OCI-LY1 (cell line): ENCODE data around the gene RILPL2.
"Not testable (repeated sequence)": the region's sequence is repeated elsewhere in the genome, so short reads cannot be mapped to it uniquely, and the experiment has no call there.

Experiments
- H2AFZ ChIP-seq: fragments of 200-600 bp; sonication (generic), shearing (Covaris generic); 2 replicates; pipeline ENCODE4 v1.6.0; 2014; ENCODE audit warnings: antibody characterized with exemption, mild to moderate bottlenecking, low read length
- H3F3A ChIP-seq: fragments of 200-600 bp; sonication (generic), shearing (Covaris generic); 2 replicates; pipeline ENCODE4 v1.6.0; 2014; ENCODE audit warnings: mild to moderate bottlenecking, antibody characterized with exemption, low read length, moderate library complexity; ENCODE audit not compliant: insufficient read depth
- H3K27ac ChIP-seq: fragments of 200-600 bp; sonication (generic); 2 replicates; pipeline ENCODE4 v1.5.1; 2014; ENCODE audit warnings: low read length, mixed run types, mild to moderate bottlenecking, low read depth; ENCODE audit not compliant: poor library complexity, severe bottlenecking
- H3K27me3 ChIP-seq: fragments of 200-600 bp; sonication (generic); 2 replicates; pipeline ENCODE4 v1.6.0; 2014; ENCODE audit warnings: antibody characterized with exemption, mild to moderate bottlenecking, low read length, moderate library complexity; ENCODE audit not compliant: insufficient read depth
- H3K36me3 ChIP-seq: fragments of 200-600 bp; sonication (generic); 2 replicates; pipeline ENCODE4 v1.6.1; 2014; ENCODE audit warnings: mild to moderate bottlenecking, antibody characterized with exemption, low read length, moderate library complexity, mixed read lengths; ENCODE audit not compliant: insufficient read depth
- H3K4me1 ChIP-seq: fragments of 200-600 bp; sonication (generic); 2 replicates; pipeline ENCODE4 v1.5.1; 2014; ENCODE audit warnings: mild to moderate bottlenecking, low read length, moderate library complexity; ENCODE audit not compliant: insufficient read depth, severe bottlenecking
- H3K4me2 ChIP-seq: fragments of 200-600 bp; sonication (generic), shearing (Covaris generic); 2 replicates; pipeline ENCODE4 v1.6.1; 2014; ENCODE audit warnings: low read length
- H3K4me3 ChIP-seq: fragments of 200-600 bp; sonication (generic); 2 replicates; pipeline ENCODE4 v1.5.1; 2014; ENCODE audit warnings: low read length, low read depth, mild to moderate bottlenecking, mixed read lengths; ENCODE audit not compliant: poor library complexity, severe bottlenecking
- H3K79me2 ChIP-seq: fragments of 200-600 bp; shearing (Covaris generic); 2 replicates; pipeline ENCODE4 v1.6.1; 2016; ENCODE audit warnings: mixed run types, low read length, mixed read lengths; ENCODE audit not compliant: insufficient read depth
- H3K9ac ChIP-seq: fragments of 200-600 bp; sonication (generic), shearing (Covaris generic); 2 replicates; pipeline ENCODE4 v1.6.1; 2014; ENCODE audit warnings: mild to moderate bottlenecking, low read length, mixed read lengths
- H3K9me2 ChIP-seq: fragments of 200-600 bp; sonication (generic), shearing (Covaris generic); 2 replicates; pipeline ENCODE4 v1.6.1; 2014; ENCODE audit warnings: low read depth, mild to moderate bottlenecking, low read length, mixed read lengths
- H3K9me3 ChIP-seq: fragments of 200-600 bp; shearing (Covaris generic); 2 replicates; pipeline ENCODE4 v1.6.1; 2014; ENCODE audit warnings: low read length, mixed read lengths
- H4K20me1 ChIP-seq: fragments of 200-600 bp; sonication (generic), shearing (Covaris generic); 2 replicates; pipeline ENCODE4 v1.6.0; 2016; ENCODE audit warnings: mild to moderate bottlenecking, low read length; ENCODE audit not compliant: insufficient read depth
- EZH2 ChIP-seq: fragments of 200-600 bp; sonication (generic), shearing (Covaris generic); IDR thresholded peaks from 2 replicates; pipeline ENCODE4 v1.8.0; 2017; ENCODE audit warnings: borderline replicate concordance, mixed run types, mild to moderate bottlenecking, antibody characterized with exemption, low read length, moderate library complexity, mixed read lengths
- TF ChIP-seq, protein P1 (sequence below): fragments of 200-600 bp; sonication (generic), shearing (Covaris generic); IDR thresholded peaks from 2 replicates; pipeline ENCODE4 v1.5.1; 2017; ENCODE audit warnings: mild to moderate bottlenecking, antibody characterized with exemption, low read length, moderate library complexity, mixed read lengths

Gene RILPL2

DNA sequence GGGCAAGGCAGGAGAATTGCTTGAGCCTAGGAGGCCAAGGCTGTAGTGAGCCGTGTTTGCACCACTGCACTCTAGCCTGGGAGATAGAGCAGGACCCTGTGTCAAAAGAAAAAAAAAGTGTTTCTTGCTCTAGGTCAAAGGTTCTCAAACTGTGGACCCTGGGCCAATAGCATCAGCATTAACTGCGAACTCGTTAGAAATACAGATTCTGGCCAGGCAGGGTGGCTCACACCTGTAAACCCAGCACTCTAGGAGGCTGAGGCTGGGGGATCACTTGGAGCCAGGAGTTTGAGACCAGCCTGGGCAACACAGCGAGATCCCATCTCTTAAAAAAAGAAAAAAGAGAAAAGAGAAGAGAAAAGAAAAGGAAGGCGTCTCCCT is 858 bp downstream of the RILPL2 start:
- Histone ChIP-seq H2AFZ (no peak overlapping the region), H3K4me2 (peak overlapping the region; percentile 78), H4K20me1 (no peaks in the 10 kb centered on the region), H3F3A (no peaks in the 10 kb centered on the region), H3K4me3 (peak overlapping the region; percentile 79), H3K9me2 (no peaks in the 10 kb centered on the region), H3K4me1 (peaks cover 50% of the 10 kb centered on the region), H3K36me3 (0 out of 2 replicates have a peak, but pooled peaks cover 3% of the 10 kb centered on the region), H3K9me3 (no peaks in the 10 kb centered on the region), H3K27ac (peak overlapping the region; percentile 47), H3K79me2 (0 out of 2 replicates have a peak, but pooled peaks cover 4% of the 10 kb centered on the region), H3K9ac (peak overlapping the region; percentile 72), H3K27me3 (no peaks in the 10 kb centered on the region)
- TF ChIP-seq, protein P1, sequence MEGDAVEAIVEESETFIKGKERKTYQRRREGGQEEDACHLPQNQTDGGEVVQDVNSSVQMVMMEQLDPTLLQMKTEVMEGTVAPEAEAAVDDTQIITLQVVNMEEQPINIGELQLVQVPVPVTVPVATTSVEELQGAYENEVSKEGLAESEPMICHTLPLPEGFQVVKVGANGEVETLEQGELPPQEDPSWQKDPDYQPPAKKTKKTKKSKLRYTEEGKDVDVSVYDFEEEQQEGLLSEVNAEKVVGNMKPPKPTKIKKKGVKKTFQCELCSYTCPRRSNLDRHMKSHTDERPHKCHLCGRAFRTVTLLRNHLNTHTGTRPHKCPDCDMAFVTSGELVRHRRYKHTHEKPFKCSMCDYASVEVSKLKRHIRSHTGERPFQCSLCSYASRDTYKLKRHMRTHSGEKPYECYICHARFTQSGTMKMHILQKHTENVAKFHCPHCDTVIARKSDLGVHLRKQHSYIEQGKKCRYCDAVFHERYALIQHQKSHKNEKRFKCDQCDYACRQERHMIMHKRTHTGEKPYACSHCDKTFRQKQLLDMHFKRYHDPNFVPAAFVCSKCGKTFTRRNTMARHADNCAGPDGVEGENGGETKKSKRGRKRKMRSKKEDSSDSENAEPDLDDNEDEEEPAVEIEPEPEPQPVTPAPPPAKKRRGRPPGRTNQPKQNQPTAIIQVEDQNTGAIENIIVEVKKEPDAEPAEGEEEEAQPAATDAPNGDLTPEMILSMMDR, result no peak
- no peak for TF ChIP-seq EZH2

DNA sequence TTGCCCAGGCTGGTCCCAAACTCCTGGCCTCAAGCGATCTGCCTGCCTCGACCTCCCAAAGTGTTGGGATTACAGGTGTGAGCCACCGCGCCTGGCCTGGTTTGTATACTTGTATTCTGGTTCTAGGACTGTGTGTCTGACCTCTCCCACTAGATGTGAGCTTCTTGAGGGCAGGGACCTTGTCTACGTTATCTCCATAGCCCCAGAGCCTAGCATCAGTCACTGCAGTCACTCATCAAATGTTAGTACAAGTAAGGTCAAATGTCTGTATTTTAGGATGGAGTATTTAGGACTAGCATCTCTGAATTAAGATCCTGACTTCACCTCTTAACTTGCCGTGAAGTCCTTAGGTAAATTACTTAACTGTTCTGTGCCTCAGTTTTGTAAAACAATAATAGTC is 2.9 kb downstream of the RILPL2 start:
- H3K36me3 ChIP-seq, result peaks cover 8% of the 10 kb centered on the region
- H3K79me2 ChIP-seq, result 0 out of 2 replicates have a peak, but pooled peaks cover 4% of the 10 kb centered on the region
- H3F3A ChIP-seq, result no peaks in the 10 kb centered on the region
- H3K9me3 ChIP-seq, result no peaks in the 10 kb centered on the region
- peak overlapping the region; percentile 44 for H3K4me3 ChIP-seq
- no peak overlapping the region for H2AFZ ChIP-seq
- no peak overlapping the region; the same call in 1 of the 2 replicates for H3K9ac ChIP-seq
- no peaks in the 10 kb centered on the region for H3K9me2 ChIP-seq
- TF ChIP-seq, protein P1, result no peak
- TF ChIP-seq EZH2, result no peak
- H3K4me1 ChIP-seq, result peaks cover 50% of the 10 kb centered on the region
- peak overlapping the region; percentile 69 for H3K27ac ChIP-seq
- H3K4me2 ChIP-seq, result peak overlapping the region; percentile 66
- no peaks in the 10 kb centered on the region for H4K20me1 ChIP-seq
- H3K27me3 ChIP-seq, result no peaks in the 10 kb centered on the region

DNA sequence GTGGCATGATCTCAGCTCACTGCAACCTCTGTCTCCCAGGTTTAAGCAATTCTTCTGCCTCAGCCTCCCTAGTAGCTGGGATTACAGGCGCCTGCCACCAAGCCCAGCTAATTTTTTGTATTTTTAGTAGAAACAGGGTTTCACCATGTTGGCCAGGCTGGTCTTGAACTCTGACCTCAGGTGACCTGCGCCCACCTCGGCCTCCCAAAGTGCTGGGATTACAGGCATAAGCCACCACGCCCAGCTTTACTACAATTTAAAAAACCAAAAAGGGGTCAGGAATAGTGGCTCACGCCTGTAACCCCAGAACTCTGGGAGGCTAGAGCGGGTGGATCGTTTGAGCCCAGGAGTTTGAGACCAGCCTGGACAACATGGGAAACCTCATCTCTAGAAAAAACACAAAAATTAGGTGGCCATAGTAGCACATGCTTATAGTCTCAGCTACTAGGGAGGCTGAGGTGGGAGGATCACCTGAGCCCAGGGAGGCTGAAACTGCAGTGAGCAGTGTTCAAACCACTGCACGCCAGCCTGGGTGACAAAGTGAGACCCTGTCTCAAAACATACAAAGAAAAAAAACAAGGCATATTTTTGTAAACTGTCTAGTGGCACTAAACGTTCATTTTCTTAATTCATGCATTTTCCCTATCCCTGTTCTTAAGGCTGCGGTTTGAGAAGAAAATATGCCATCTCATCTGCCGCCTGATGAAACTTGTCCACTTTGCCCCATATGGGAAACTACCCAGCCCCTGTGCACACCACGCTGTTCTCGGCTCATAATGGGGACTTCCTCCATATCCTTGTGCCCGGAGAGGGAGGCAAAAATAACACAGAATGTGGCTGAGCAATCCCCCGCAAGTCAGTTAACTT is 4.3 kb downstream of the RILPL2 start:
- Histone ChIP-seq H3K4me3 (peak overlapping the region; percentile 44), H3K36me3 (peaks cover 12% of the 10 kb centered on the region), H3K9ac (peak overlapping the region; percentile 18; the same call in 1 of the 2 replicates), H3K27ac (peak overlapping the region; percentile 69), H3K4me2 (peak overlapping the region; percentile 66), H3K4me1 (peaks cover 61% of the 10 kb centered on the region)
- not testable (repeated sequence) for H2AFZ ChIP-seq, H3K9me3 ChIP-seq, H4K20me1 ChIP-seq, H3F3A ChIP-seq, H3K79me2 ChIP-seq, H3K9me2 ChIP-seq, H3K27me3 ChIP-seq

DNA sequence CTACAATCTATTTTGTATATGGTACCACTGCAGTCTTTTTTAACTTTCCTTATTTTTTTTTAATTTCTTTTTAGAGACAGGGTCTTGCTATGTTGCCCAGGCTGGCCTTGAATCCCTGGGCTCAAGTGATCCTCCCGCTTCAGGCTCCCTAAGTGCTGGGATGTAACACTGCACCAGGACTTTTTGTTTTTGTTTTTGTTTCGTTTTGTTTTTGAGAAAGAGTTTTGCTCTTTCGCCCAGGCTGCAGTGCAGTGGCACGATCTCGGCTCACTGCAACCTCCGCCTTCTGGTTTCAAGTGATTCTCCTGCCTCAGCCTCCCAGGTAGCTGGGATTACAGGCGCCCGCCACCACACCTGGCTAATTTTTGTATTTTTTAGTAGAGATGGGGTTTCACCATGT is 7.4 kb downstream of the RILPL2 start:
- H3K9me2 ChIP-seq, H2AFZ ChIP-seq, H3K27me3 ChIP-seq, H3K9ac ChIP-seq, H3K4me3 ChIP-seq, H3F3A ChIP-seq, H4K20me1 ChIP-seq, H3K79me2 ChIP-seq, H3K4me2 ChIP-seq, H3K9me3 ChIP-seq: not testable (repeated sequence)
- H3K36me3 ChIP-seq, result peaks cover 12% of the 10 kb centered on the region
- peak overlapping the region; percentile 81 for H3K27ac ChIP-seq
- H3K4me1 ChIP-seq, result peaks cover 47% of the 10 kb centered on the region
